HG02981 (cell line): ENCODE data around the gene WDR45B.

Experiments
- ATAC-seq: cut with Tn5 transposase; IDR thresholded peaks from one replicate; pipeline ENCODE4 v1.9.1; 2021; ENCODE audit warnings: mild to moderate bottlenecking, moderate library complexity; ENCODE audit not compliant: unreplicated experiment

WDR45B gene

GRCh38 chr17:82602986-82603710 is 45.1 kb downstream of the WDR45B start:
- ATAC-seq, result no peak

GRCh38 chr17:82602487-82602886 is 45.8 kb downstream of the WDR45B start:
- no peak for ATAC-seq

- ATAC-seq, result no peak
These were observed 46.7 kb downstream of the WDR45B start for GRCh38 chr17:82601447-82602000.

- ATAC-seq, result no peak
These were observed 47.4 kb downstream of the WDR45B start for GRCh38 chr17:82600731-82601446.

GRCh38 chr17:82599674-82600661 is 48.3 kb downstream of the WDR45B start:
- ATAC-seq, result no peak

- no peak for ATAC-seq
These were observed 49.8 kb downstream of the WDR45B start for GRCh38 chr17:82598256-82599119.

- ATAC-seq, result no peak
These were observed 51.2 kb downstream of the WDR45B start for GRCh38 chr17:82596837-82597672.

- no peak for ATAC-seq
These were observed 51.9 kb downstream of the WDR45B start for GRCh38 chr17:82596296-82596695.

GRCh38 chr17:82595893-82596292 is 52.4 kb downstream of the WDR45B start:
- no peak for ATAC-seq

- ATAC-seq, result no peak
These were observed 53.7 kb downstream of the WDR45B start for GRCh38 chr17:82594571-82594970.

GRCh38 chr17:82593590-82594087 is 54.6 kb downstream of the WDR45B start:
- no peak for ATAC-seq

GRCh38 chr17:82592767-82593589 is 55.3 kb downstream of the WDR45B start:
- no peak for ATAC-seq

GRCh38 chr17:82592289-82592766 is 55.9 kb downstream of the WDR45B start:
- no peak for ATAC-seq

GRCh38 chr17:82590881-82591539 is 57.2 kb downstream of the WDR45B start:
- ATAC-seq, result no peak

- no peak for ATAC-seq
These were observed 58.0 kb downstream of the WDR45B start for GRCh38 chr17:82590216-82590615.

GRCh38 chr17:82589851-82590180 is 58.4 kb downstream of the WDR45B start:
- no peak for ATAC-seq
